ENCODE data around the gene WNK2.

DNA sequence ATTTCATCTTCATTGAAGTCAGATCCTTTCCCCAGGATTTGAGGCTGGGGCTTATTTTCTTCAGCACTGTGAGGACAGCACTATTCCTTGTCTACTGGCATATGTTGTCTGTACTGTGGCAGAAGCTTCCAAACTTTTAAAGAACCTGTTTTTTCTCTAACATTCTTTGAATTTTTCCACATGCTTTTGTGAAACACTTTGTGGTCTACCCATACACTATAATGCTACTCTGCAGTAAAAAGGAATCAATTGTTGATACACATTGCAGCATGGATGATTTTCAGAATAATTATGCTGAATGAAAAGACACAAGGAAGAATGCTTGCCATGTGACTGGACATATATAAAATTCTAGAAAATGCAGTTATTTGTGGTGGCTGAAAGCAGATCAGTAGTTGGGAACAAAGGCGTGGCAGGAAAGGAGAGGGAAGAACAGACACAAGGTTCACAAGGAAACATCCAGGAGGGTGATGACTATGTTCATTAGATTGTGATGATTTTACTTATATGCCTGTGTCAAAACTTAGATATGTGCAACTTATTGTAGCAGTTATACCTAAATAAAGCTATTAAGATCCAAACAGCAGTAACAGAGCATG is 96.8 kb downstream of the WNK2 start:
- no peak for TF ChIP-seq EZH2 (IDR thresholded peaks at IDR 0.05; ENCODE audit: borderline replicate concordance, low read depth, low read length, severe bottlenecking)
- TF ChIP-seq, protein P1, sequence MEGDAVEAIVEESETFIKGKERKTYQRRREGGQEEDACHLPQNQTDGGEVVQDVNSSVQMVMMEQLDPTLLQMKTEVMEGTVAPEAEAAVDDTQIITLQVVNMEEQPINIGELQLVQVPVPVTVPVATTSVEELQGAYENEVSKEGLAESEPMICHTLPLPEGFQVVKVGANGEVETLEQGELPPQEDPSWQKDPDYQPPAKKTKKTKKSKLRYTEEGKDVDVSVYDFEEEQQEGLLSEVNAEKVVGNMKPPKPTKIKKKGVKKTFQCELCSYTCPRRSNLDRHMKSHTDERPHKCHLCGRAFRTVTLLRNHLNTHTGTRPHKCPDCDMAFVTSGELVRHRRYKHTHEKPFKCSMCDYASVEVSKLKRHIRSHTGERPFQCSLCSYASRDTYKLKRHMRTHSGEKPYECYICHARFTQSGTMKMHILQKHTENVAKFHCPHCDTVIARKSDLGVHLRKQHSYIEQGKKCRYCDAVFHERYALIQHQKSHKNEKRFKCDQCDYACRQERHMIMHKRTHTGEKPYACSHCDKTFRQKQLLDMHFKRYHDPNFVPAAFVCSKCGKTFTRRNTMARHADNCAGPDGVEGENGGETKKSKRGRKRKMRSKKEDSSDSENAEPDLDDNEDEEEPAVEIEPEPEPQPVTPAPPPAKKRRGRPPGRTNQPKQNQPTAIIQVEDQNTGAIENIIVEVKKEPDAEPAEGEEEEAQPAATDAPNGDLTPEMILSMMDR (IDR thresholded peaks at IDR 0.05; ENCODE audit: extremely low read depth in 1 of 2, insufficient read depth in 1 of 2, low read depth in 1 of 2, low read length in 2 of 2), result no peak
- TF ChIP-seq POLR2A (IDR thresholded peaks at IDR 0.05; ENCODE audit: low read depth, low read length), result no peak
- TF ChIP-seq, protein P2, sequence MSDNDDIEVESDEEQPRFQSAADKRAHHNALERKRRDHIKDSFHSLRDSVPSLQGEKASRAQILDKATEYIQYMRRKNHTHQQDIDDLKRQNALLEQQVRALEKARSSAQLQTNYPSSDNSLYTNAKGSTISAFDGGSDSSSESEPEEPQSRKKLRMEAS (IDR thresholded peaks at IDR 0.05; ENCODE audit: insufficient read depth, insufficient read length), result no peak

Data from endothelial cell of umbilical vein (primary cell).